A673 (cell line): ENCODE results near the gene HECTD4. TPM values are rescaled to one million over a fixed set of nuclear protein-coding genes. Genes with fewer than 3 reads are reported as not detected.
"Not testable (repeated sequence)": the region's sequence is repeated elsewhere in the genome, so short reads cannot be mapped to it uniquely, and the experiment has no call there.

ENCODE experiments used
- BruUV-seq: library from RNA; stranded (reverse); fragments of 400-500 nt; replicated peaks from 2 replicates; lab custom pipeline; 2021; lab: Mats Ljungman, UMichigan
- CTCF ChIA-PET: fragments of 300-600 bp; sonication (Branson Sonifier 250); formaldehyde crosslinking; loops from one replicate; lab custom pipeline; 2022; ENCODE audit warnings: antibody characterized with exemption; lab: Charles Lee
- POLR2A ChIA-PET: fragments of 300-600 bp; sonication (Branson Sonifier 250); formaldehyde crosslinking; loops from one replicate; lab custom pipeline; 2022; ENCODE audit warnings: antibody characterized with exemption; ENCODE audit not compliant: low non-redundant PET; lab: Charles Lee
- DNase-seq: peaks from one replicate; pipeline ENCODE4 v3.0.0-alpha.2; 2015; ENCODE audit warnings: low spot score
- H3K27ac ChIP-seq: fragments of 200-600 bp; sonication (generic); 2 replicates; pipeline ENCODE4 v1.5.1; 2016; ENCODE audit warnings: mixed run types, low read depth, mild to moderate bottlenecking, mixed read lengths, antibody characterized with exemption, low read length; ENCODE audit not compliant: poor library complexity, severe bottlenecking
- H3K27me3 ChIP-seq: fragments of 200-600 bp; sonication (generic); replicated peaks from 2 replicates; pipeline ENCODE4 v1.6.1; 2017; ENCODE audit warnings: mixed run types, low read depth, mild to moderate bottlenecking, mixed read lengths, antibody characterized with exemption, low read length; ENCODE audit not compliant: insufficient read depth, poor library complexity
- H3K36me3 ChIP-seq: fragments of 200-600 bp; sonication (generic); 2 replicates; pipeline ENCODE4 v1.6.1; 2016; ENCODE audit warnings: mixed run types, mild to moderate bottlenecking, mixed read lengths, antibody characterized with exemption, low read length; ENCODE audit not compliant: insufficient read depth, poor library complexity, severe bottlenecking
- H3K4me1 ChIP-seq: fragments of 200-600 bp; sonication (generic); 2 replicates; pipeline ENCODE4 v1.6.1; 2017; ENCODE audit warnings: mixed run types, mild to moderate bottlenecking, mixed read lengths, antibody characterized with exemption, low read length; ENCODE audit not compliant: insufficient read depth, poor library complexity, severe bottlenecking
- H3K4me3 ChIP-seq: fragments of 200-600 bp; sonication (generic); 2 replicates; pipeline ENCODE4 v1.5.1; 2016; ENCODE audit warnings: low read depth, mixed run types, mild to moderate bottlenecking, mixed read lengths, low read length; ENCODE audit not compliant: poor library complexity, severe bottlenecking
- H3K9me3 ChIP-seq: fragments of 200-600 bp; sonication (generic); 2 replicates; pipeline ENCODE4 v1.6.1; 2016; ENCODE audit warnings: mixed run types, low read depth, mild to moderate bottlenecking, mixed read lengths, antibody characterized with exemption, low read length; ENCODE audit not compliant: poor library complexity, severe bottlenecking
- EZH2 ChIP-seq: fragments of 200-600 bp; sonication (generic); IDR thresholded peaks from 2 replicates; pipeline ENCODE4 v1.6.1; 2017; ENCODE audit warnings: borderline replicate concordance, low read depth, mild to moderate bottlenecking, mixed read lengths, antibody characterized with exemption, low read length; ENCODE audit not compliant: poor library complexity, severe bottlenecking
- intact Hi-C: fragments of 100-400 bp; cut with micrococcal nuclease; formaldehyde crosslinking; loops from one replicate; pipeline ENCODE4 v1.10.0; 2022; ENCODE audit not compliant: unreplicated experiment
- total RNA-seq: library from RNA; stranded (reverse); gene quantifications from 2 replicates; pipeline ENCODE4 v1.2.3, GENCODE V29; 2021
- TF ChIP-seq, protein P1 (sequence below): fragments of 300-800, 200-600 bp; sonication (generic); conservative IDR thresholded peaks from 2 replicates; pipeline ENCODE4 v1.5.1; 2017; ENCODE audit warnings: low read depth, mild to moderate bottlenecking, antibody characterized with exemption, low read length, moderate library complexity, mixed read lengths

The HECTD4 gene
- total RNA-seq, 1 experiment from 2014 or later, result 52.1 TPM

DNA sequence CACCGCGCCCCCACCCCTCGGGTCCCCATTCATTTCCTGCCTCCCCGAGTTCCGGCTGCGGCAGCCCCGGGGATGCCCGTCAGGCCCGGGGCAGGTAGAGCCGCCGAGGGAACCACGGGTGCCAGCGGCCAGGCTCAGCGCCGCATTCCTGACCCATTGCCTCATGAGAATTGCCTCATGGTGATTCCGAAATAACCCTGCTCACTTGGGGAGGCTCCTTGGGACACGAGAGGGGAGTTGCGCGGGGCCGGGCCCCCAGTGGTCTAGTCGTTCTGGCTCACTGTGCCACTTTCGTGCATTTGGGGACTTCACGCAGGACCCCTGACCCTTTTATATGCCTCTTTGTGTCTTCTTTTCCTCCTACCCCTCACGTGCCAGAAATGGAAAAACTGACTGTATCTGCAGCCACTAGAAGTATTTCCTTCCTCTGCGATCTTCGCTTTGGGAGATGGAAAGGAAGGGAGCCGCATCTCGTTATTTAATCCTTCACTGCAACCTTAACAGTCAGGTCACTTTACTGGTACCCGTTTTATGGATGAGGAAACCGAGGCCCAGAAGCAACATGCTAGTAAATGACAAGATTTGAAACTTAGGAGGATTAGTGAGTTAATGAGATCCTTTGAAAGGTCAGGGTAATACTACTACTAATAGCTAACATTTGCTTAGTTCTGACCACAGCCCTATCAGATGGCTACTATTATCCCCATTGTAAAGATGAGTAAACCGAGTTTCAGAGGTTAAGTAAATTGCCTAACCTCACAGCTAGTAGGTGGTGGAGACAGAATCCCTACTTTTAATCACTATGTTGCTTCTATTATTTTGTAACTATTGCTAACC is 37.3 kb upstream of the HECTD4 start:
- no peaks in the 10 kb centered on the region for H3K9me3 ChIP-seq
- H3K36me3 ChIP-seq, result no peaks in the 10 kb centered on the region
- intact Hi-C loops, result loop anchor here (10.0 kb wide), 1 partner anchor 595 kb away; no protein-coding TSS in a partner anchor
- H3K27ac ChIP-seq, result peak overlapping the region; percentile 93
- peaks cover 9% of the 10 kb centered on the region for H3K4me1 ChIP-seq
- DNase-seq, result peak; percentile 60
- ChIA-PET CTCF (no interaction called here), POLR2A (no interaction called here)
- TSS peak; percentile 47 for BruUV-seq
- TF ChIP-seq EZH2, result no peak
- TF ChIP-seq, protein P1, sequence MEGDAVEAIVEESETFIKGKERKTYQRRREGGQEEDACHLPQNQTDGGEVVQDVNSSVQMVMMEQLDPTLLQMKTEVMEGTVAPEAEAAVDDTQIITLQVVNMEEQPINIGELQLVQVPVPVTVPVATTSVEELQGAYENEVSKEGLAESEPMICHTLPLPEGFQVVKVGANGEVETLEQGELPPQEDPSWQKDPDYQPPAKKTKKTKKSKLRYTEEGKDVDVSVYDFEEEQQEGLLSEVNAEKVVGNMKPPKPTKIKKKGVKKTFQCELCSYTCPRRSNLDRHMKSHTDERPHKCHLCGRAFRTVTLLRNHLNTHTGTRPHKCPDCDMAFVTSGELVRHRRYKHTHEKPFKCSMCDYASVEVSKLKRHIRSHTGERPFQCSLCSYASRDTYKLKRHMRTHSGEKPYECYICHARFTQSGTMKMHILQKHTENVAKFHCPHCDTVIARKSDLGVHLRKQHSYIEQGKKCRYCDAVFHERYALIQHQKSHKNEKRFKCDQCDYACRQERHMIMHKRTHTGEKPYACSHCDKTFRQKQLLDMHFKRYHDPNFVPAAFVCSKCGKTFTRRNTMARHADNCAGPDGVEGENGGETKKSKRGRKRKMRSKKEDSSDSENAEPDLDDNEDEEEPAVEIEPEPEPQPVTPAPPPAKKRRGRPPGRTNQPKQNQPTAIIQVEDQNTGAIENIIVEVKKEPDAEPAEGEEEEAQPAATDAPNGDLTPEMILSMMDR, result no peak
- no peaks in the 10 kb centered on the region for H3K27me3 ChIP-seq
- H3K4me3 ChIP-seq, result peak overlapping the region; percentile 100

DNA sequence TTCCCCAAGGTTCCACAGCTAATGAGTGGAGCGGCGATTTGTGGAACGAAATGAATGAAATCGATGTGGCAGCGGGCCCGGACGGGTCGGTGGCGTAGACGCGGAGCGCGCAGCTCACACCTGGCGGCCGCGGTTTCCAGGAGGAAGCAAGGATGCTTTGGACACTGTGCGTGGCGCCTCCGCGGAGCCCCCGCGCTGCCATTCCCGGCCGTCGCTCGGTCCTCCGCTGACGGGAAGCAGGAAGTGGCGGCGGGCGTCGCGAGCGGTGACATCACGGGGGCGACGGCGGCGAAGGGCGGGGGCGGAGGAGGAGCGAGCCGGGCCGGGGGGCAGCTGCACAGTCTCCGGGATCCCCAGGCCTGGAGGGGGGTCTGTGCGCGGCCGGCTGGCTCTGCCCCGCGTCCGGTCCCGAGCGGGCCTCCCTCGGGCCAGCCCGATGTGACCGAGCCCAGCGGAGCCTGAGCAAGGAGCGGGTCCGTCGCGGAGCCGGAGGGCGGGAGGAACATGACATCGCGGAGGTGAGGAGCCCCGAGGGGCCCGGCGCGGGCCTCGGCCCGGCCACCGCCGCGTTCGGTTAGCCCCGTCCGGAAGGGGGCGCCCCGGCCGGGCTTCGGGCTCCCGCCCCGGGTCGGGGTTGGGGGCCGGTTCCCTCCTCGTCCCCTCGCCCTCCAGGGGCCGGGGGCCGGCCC is 36.5 kb upstream of the HECTD4 start, which contains the start of gene PTPN11:
PTPN11 (plus strand) TSS at position 340 of the 689 bp plus-strand sequence; CDS start at position 505, 165 bp downstream.
- Histone ChIP-seq H3K36me3 (no peaks in the 10 kb centered on the region), H3K9me3 (no peaks in the 10 kb centered on the region), H3K27ac (peak within 1 kb of the TSS; percentile 93), H3K4me3 (peak within 1 kb of the TSS; percentile 100), H3K27me3 (no peaks in the 10 kb centered on the region), H3K4me1 (peaks cover 9% of the 10 kb centered on the region)
- no TSS peak for BruUV-seq
- ChIA-PET POLR2A (no interaction called here), CTCF (interaction anchor here (0.6 kb wide), 1 partner anchor 225 kb away, joined by 3 read pairs; no protein-coding TSS in a partner anchor)
- TF ChIP-seq EZH2, result no peak
- TF ChIP-seq, protein P1, result no peak; the same call in 1 of the 2 replicates
- peak; percentile 86 for DNase-seq
- intact Hi-C loops, result loop anchor here (10.0 kb wide), 1 partner anchor 594 kb away; no protein-coding TSS in a partner anchor

DNA sequence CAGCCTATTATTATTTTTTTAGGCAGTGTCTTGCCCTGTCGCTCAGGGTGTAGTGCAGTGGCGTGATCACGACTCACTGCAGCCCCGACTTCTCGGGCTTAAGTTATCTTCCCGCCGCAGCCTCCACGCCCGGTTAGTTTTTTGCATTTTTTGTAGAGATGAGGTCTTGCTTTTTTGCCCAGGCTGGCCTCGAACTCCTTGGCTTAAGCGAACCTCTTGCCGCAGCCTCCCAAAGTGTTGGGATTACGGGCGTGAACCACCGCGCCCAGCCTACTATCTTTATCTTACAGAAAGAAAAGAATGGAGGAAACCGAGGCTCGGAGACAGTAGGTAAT is 36.0 kb upstream of the HECTD4 start:
- TSS peak; percentile 89 for BruUV-seq
- intact Hi-C loops, result loop anchor here (10.0 kb wide), 1 partner anchor 593 kb away; no protein-coding TSS in a partner anchor
- no peak for DNase-seq
- Histone ChIP-seq H3K27ac (peak overlapping the region; percentile 93), H3K36me3 (no peaks in the 10 kb centered on the region), H3K4me1 (peaks cover 9% of the 10 kb centered on the region), H3K27me3 (no peaks in the 10 kb centered on the region), H3K9me3 (no peaks in the 10 kb centered on the region), H3K4me3 (peak overlapping the region; percentile 100)
- POLR2A ChIA-PET, result no interaction called here
- CTCF ChIA-PET, result interaction anchor here (0.6 kb wide), 1 partner anchor 225 kb away, joined by 3 read pairs; no protein-coding TSS in a partner anchor
- TF ChIP-seq, protein P1, result no peak
- TF ChIP-seq EZH2, result no peak

DNA sequence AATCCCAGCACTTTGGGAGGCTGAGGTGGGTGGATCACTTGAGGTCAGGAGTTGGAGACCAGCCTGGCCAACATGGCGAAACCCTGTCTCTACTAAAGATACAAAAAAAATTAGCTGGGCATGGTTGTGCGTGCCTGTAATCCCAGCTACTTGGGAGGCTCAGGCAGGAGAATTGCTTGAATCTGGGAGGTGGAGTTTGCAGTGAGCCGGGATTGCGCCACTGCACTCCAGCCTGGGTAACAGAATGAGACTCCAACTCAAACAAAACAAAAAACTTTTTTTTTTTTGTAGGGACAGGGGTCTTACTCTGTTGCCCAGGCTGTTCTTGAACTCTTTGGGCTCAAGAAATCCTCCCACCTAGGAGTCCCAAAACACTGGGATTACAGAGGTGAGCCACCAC is 33.2 kb upstream of the HECTD4 start:
- BruUV-seq, POLR2A ChIA-PET, H3K4me1 ChIP-seq, H3K36me3 ChIP-seq, H3K27ac ChIP-seq, H3K9me3 ChIP-seq, DNase-seq, H3K4me3 ChIP-seq, H3K27me3 ChIP-seq: not testable (repeated sequence)
- CTCF ChIA-PET, result interaction anchor here (0.6 kb wide), 2 partner anchors 121 to 218 kb away, joined by 3 to 5 read pairs; no protein-coding TSS in a partner anchor
- intact Hi-C loops, result loop anchor here (10.0 kb wide), 1 partner anchor 591 kb away; no protein-coding TSS in a partner anchor
